Stimulated activated CD8-positive, alpha-beta memory T cell treated with anti-CD3 and anti-CD28 coated beads, Interleukin-7, amount 100 ng/mL, for 4 hours (primary cell): ENCODE results near the gene KIF16B.

Source experiments
- DNase-seq, 2 donors: peaks; one replicate each; pipeline ENCODE4 v3.0.0-alpha.2; 2020; ENCODE audit warnings: low read depth in 2 of 2

KIF16B gene

DNA sequence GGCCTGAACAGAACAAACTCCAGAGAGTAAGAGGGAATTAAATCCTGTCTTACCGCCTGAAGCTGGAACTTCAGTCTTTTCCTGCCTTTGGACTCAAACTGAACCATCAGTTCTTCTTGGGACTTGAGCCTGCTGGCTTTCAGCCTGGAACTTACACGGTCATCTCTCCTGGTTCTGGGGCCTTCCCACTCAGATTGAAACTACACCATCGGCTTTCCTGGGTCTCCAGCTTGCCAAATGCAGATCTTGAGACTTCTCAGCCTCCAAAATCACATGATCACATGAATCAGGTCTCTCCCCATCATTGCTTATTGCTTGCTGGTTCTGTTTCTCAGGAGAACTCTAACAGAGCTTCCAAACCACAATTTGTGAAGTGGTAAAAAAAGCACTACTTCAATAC is 276.3 kb downstream of the KIF16B start:
- no peak for DNase-seq

DNA sequence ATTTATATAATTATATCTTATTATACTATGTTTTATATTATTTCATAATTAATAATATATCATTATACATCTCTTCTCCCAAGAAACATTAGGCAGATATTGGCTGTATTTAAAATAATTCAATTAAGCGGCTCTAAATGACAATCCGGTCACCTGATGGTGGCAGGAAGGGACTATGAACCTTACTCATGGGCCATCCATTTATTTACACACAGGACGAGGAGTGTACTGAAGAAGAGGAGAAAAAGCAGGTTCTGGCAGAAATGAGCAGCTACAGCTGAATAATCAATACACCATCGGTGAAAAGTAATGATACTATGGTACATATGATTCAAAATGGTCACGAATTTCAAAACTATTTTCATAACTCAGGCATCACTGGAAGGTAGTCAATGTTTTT is 277.7 kb downstream of the KIF16B start:
- no peak for DNase-seq

DNA sequence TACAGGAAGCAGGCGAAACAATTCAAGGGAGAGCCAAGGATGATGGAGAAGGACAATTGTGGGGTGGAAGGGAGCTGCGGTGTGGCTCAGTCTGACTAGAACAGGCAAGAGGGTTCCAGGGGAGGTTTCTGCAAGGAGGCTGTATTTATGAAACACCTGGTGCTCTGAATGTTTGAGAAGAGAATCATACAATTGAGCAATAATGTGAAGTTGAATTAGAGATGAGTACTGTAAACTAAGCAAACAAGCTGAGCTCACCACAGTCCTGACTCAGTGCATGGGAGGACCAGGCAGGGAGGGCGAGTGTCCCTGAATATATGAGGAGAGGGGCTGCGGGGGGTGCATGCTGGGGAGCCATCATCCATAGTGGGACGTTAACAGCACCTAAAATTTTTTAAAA is 279.7 kb downstream of the KIF16B start:
- DNase-seq, result no peak

DNA sequence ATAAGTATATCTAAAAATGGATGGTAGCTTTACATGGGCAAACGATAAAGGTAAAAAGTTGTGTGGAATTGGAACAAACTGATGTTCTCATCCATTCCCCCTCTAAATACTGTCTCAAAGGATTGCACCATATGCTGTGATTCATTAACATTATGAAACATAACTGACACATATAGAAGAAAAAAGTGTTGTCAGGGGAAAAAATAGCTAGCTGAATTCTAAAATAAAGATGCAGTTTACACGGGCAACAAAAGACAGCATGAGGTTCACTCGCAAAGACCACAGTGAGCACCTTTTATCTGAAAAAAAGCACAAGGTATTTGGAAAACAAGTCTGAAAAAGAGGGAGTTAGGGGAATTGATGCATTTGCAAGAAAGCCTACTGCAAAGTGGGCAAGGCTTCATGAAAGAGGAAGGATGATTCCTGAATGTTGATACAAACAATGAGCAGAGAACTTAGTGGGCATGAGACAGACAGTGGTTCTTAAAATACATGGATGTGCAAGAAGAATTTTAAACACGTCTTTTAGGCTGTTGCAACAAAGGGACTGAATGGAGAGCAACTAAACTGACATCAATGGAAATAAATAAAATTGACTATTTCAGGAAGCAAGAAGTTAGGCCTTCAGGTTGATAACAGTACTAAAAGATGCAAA is 280.9 kb downstream of the KIF16B start:
- no peak for DNase-seq

DNA sequence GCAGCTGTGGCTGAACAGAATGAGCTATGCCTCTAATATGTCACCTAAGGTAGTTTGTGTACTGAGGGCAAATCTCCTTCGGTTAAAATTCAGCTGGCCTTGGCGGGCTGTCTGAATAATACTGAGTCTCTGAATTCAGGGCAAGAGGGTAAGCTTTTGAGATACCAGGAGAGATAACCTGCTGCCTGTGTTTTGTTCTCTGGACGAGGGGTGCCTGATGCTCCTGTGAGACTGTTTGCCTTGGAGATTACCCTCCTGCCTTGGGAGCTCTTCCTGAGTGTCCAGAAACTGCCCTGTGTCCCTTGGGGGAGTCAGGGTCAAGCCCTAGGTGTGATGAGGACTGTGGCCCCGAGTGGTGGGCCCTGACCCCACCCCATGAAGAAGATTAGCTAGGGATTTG is 282.9 kb downstream of the KIF16B start:
- DNase-seq, result no peak

DNA sequence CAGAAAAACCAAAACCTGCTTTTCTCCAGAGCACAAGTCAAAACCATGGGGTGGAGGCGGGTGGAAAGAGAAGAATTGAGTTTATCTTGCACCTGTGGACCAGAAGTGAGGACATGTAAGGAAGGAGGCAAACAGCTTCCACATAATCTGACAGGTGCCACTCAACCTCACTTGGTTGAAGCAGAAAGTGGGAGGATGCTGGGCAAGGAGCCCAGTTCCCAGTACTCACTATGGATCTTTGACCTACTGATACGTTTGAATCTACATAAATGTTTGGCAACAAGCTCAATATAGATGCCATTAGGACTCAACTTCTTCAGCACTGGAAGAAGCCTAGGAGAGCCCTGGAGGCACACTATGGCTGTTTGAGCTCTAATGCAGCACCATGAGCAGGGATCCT is 285.5 kb downstream of the KIF16B start:
- DNase-seq, result no peak

DNA sequence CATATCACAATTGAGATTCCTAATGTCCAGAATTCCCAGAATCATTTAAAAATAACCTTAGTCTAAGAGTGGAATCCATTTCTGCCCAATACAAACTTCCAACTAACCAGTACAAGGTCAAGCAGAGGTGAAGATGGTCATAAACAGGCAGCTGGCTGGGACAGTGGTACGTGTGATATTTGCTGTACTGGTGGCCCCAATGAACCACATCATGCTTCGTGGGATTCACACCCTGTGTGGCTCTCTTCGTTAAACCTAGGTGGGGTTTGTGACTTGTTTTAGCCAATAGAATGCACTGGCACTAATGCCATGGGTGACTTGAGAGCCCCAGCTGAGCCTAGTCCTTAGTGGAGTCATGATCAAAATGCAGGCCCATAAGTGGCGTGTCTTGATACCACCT is 286.6 kb downstream of the KIF16B start:
- DNase-seq, result no peak

DNA sequence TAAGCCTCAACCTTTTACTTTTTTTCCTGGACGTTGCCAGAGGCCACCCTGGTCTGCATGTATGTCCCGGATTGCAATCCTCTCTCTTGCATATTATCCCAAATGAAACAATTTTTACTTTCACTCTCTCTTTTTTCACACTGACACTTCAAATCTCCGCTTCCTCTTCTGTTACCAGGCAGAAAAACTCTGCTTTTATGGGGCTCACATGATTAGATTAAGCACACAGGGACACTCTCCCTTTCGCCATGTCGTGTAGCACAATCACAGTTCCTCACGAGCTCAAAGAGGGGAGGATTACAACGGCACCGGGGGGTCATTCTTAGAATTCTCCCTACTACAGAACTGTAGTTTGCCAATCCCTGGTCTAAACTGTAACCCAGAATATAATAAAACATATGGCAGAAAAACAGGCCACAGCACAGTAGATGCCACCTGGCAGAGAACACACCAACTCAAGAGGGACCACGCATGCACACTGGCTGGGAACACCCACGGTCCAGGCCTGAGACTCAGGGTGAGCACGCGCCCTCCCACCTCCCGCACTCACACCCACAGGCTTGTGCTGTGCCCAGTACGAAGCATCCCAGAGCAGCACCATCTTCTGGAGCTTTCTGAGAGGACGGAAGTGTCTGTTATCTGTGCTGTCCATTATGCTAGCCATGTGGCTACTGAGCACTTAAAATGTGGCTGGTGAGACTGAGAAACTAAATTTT is 288.7 kb downstream of the KIF16B start:
- no peak for DNase-seq

DNA sequence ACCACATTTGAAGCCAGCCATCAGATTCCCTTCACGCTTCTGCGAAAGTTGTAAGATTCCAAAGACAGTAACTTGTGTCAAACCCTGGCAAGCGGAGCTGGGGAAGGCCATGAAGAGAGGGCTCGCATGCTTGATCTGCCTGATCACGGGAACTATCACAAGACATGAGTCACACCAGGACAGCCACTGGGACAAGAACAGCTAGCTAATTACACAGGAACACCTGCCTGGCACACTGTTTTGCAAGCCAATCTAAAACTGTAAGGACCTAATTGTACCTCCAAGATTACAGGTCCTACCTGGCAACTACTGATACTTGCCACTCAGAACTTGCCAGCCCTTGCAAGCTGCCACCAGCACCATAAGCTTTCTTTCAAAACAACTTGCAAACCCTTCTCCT is 289.3 kb downstream of the KIF16B start:
- DNase-seq, result no peak

DNA sequence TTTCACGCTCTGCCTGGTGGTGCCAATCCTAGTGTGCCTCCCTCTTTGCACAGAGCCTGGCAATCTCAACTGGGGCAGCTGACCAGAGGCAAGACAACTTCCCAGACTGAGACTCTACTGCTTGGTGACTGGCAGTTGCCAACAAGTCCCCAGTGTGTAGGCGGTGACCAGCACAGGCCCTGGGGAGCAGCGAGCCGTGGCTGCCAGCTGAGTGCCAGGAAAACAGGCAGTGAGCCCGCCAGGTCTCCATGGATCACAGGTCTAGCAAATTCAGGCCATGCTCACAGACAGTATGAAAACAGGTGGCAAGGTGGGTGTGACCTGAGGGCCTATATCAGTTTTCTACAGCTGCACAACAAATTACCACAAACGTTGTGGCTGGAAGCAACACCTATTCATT is 289.9 kb downstream of the KIF16B start:
- no peak for DNase-seq

DNA sequence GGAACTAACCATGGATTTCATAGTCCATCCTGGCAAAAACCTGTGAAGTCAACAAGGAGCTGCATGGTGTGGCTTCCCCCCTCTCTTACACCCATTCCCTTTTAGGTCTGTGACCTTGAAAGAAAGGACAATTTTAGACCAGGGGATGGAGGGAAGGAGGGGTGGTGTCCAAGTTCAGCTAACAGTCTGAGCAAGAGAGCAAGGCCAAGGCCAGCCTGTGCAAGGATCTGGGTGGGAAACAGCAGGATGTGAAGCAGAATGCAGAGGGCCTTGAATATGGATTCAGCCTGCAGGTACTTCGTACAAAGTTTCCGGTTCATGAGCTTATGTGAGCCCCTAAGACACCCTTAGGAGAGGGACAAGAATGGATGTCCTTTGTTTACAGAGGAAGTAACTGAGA is 293.0 kb downstream of the KIF16B start:
- DNase-seq, result no peak

DNA sequence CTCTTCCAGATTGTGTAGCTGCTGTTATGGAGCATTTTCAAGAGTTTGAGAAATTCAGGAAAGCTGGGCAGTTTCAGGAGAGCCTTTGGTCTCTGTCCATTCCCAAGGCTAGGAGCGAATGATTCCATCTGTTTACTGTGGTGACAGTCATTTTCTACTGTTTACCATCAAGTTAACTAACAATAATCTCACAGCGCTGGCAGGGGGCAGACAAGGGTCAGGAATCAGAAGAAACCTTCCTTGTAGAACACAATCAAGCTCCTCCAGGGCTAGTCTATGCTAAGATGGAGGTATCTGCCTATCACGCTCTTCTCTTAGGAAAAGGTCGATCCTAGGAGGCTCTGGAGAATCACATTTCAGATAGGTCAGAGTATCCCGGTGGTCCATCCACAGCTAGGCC is 293.9 kb downstream of the KIF16B start:
- no peak for DNase-seq

DNA sequence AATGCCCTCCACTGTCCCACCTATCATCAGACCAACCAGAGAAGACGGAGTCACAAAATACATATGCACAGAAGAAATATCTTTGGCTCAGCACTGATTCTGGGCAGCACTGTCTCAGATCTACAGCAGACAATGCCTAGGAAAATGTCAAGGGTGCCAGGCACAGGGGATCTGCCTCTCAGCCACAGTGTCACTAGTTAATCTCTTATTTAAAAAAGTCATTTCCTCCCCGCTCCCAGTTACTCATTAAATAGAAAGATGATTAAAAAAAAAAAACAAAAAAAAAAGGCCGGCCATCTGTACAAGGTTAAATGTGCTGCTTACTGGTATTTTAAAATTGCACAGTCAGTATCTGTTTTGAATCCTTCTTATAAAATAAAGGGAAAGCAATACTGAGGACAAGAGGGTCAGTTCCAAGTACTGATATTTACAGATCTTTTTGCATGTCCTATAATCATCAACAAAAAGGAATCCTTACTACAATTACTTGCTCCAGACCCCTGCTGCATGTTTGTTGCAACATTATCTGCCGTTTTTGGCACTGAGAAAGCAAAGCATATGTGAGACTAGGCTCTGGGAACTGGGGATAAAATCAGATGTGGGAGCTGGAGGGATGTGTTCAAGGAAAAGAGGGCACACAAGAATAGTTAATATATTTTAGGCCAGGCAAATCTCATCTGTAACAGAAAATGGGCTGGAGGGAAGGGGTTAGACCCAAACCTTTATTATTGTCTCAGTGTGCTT is 299.3 kb downstream of the KIF16B start:
- no peak for DNase-seq

DNA sequence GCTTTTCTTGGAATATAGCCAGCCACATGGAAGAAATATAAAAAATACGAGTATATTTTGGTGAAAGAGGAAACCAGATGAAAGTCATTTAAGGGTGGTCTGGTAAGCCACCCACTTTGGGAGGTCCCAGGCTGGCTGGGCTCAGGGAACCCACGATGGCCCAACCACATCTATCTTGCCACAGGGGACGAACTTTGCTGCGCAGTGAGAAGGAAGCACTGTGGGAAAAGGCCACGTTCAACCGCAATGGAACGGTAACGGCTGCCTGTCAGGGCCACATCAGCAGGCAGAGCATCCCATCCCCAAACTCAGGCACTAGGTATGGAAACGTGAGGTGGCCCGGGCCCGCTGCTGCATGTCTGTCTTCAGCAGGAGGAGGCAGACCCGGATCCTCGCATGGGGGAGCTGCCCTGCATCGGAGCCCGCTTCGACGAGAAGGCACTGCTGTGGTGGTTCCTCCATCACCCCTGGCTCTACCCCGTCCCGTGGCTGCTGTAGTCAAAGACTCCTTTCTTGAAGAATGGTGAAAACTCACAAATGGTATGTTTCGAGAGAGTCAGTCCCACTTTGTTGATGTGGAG is 300.4 kb downstream of the KIF16B start:
- DNase-seq, result no peak

DNA sequence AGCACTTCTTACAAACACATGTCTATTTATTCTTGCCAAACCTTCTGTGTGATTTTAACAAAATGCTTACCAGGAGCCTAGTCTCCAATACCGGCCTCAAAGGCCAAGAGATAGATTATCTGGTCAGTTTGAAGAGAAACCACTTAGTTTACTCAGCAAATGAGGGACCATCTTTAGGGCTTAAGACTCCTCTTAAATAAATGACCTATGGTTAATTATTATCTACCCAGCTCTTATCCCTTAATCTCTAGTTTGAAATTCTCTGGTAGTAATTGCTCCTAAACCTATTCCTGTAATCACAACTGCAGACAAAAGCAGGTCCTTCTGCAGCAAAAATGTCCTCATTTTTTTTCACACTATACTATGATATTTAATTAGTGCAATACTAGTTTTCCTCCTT is 301.8 kb downstream of the KIF16B start:
- no peak for DNase-seq

DNA sequence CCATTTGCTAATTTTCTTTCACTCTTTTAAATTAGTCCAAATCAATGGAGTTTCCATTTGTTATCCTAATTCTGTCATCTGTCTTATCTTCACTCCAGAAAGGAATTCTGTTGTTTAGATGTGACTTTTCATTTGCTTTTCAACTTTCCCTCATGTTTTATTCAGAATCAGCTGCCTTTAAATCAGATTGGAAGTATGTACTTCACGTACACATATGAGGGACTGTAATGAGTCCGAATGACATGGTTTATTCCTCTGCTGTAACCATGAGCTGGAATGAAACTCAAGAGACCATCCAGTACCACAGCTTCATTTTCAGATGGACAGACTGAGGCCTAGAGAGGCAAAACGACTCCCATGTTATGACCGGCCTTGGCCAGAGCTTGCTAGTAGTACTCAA is 302.3 kb downstream of the KIF16B start:
- no peak for DNase-seq

DNA sequence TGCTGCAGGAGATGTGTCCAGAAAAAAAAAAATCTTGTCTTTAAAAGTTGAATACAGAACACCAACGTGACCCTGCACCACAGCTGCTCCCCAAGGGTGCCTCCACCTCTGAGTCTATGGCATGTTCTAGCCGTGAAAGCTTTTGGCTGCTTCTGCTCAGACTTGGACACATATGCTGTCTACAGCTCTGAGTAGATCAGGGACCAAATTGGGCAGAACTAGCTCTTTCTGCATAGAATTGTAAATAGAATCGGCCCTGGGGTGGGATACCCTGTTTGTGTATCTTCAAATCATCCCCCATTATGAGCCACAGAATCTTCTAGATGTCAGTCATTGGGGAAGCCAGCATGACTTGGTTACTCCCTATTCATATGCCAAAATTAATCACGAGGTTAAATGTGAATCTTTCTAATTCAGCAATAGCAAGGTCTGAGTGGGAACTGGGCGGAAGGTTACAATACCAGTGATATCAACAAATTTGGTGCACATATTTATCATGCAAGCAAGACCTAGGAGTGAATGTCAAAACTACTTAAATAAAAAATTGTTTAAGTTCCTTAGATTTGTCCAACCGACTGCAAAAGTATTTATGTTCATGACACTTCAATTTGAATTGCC is 302.8 kb downstream of the KIF16B start:
- no peak for DNase-seq

DNA sequence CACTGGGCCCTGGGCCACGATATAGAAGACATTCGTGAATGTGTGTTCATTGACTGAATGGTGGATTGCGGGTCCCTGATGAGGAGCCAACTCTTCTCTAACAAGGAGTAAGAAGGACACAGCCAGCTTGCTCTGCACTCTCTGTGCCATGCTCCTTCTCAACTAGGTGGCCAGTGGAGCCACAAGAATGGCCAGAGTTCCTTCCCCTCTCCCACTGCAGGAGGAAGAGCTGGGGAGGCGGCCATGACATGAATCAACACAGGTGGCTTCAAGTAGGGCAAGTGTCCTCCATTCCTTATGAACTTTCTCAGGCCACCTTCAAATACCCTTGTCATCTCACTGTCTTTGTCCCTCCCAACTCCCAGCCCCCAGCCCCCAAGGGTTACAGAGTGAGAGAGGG is 305.7 kb downstream of the KIF16B start:
- DNase-seq, result no peak

DNA sequence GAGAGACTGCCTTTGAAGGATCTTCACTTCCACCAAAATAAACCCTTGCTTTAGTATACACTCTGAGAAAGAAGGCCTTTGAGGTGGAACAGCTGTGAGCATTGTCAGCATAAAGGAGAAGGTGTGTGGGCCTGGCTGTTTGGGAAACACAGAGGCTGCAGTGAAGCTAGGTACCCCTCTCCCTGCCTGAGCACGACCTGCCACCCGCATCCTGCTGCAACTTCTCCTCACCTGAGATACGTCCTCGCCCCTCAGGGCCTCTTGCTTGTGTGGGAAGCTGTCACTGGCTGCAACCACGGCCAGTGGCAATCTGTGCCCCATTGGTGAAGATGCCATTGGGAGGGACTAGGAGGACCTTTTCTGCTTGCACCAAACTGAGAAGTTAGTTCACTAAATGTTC is 307.9 kb downstream of the KIF16B start:
- no peak for DNase-seq

DNA sequence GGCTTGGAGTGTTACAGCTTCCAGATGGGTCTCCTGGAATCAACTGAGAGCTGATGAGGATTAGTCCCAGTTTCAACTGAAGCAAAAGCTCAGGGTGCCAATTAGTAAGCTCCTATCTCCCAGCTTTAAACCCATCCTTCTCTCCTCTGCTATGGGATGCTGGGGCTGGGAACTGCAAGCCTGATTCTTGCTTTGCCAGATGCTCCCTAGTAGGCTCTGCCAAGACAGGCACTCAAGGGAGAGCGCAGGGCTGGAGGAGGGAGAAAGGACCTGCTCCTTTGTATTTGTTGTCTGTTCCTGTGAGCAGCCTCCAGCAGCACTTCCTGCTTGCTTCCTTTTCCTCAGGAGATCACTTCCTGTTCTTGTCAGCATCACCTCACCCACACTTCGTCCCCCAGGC is 309.7 kb downstream of the KIF16B start:
- DNase-seq, result no peak

DNA sequence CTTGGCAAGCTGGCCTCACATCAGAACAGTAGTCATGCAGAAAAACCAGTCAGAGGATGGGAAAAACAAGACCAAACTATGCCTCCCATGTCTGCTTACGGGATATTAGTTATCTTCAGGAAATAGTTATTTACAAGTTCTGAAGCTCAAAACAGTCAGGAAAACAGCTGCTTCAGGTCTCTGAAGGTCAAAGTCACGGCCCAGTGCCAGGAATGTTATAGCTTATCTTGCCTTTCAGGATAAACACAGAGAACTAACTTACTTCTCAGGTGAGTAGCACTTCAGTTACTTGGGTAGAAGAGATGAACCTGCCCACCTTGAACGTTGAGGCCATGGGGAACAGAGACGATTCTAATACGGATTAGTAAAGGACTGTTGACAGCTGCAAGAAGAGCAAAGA is 310.7 kb downstream of the KIF16B start:
- no peak for DNase-seq

DNA sequence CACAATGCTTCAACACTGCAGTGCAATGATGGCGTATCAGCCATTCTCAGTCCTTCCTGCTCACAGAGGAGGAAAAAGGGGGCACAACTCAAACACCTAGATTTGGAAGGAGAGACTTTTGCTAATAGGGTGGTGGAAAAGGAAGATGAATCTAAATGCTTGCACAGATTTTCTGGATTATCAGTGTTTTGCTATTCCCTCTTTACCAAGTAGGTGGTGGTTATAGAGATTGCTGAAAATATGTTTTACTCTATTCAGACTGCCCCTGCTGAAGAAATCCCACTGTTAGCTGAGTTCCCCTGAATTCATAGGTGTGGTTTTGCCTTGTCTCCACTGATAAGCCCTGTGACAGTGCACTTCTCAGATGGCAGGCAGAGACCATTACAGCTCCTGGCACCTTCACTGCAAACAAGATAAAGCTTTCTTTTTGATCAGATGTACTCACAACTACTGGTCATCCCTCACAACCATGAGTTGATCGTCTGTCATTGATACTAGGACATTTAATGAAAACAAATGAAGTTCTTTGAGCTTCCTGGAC is 311.4 kb downstream of the KIF16B start:
- DNase-seq, result no peak
